ENCODE results near the gene KIF1C.

DNA sequence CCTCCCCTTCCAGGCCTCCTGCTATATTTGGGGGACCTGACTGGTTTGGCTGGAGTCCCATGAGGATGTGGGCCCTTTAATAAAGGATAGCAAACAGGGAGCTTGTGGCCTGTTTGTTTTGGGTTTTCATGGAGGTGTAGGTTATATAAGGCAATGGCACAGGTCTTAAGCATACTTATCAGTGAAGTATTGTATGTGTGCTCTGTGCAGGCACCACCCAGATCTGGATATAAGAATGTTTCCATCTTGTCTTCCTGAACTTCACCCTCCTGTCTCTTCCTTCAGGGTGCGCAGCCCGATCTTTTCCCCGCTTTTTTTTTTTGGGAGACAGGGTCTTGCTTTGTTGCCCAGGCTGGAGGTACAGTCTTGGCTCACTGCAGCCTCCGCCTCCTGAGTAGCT is 26.9 kb downstream of the KIF1C start:
- no peak for TF ChIP-seq POLR2AphosphoS5 (IDR thresholded peaks at IDR 0.05)
- TF ChIP-seq, protein P1, sequence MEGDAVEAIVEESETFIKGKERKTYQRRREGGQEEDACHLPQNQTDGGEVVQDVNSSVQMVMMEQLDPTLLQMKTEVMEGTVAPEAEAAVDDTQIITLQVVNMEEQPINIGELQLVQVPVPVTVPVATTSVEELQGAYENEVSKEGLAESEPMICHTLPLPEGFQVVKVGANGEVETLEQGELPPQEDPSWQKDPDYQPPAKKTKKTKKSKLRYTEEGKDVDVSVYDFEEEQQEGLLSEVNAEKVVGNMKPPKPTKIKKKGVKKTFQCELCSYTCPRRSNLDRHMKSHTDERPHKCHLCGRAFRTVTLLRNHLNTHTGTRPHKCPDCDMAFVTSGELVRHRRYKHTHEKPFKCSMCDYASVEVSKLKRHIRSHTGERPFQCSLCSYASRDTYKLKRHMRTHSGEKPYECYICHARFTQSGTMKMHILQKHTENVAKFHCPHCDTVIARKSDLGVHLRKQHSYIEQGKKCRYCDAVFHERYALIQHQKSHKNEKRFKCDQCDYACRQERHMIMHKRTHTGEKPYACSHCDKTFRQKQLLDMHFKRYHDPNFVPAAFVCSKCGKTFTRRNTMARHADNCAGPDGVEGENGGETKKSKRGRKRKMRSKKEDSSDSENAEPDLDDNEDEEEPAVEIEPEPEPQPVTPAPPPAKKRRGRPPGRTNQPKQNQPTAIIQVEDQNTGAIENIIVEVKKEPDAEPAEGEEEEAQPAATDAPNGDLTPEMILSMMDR (IDR thresholded peaks at IDR 0.05) = no peak

All from prostate gland (tissue), 2 donors.